DND-41 (cell line): Measurements from ENCODE around the gene ERVK3-1.
A peak's percentile ranks its signal among the peaks of the same experiment; 100 is the strongest.

Experiments
- CTCF ChIP-seq: IDR thresholded peaks from 2 replicates; pipeline ENCODE4 v1.5.1; 2012; ENCODE audit warnings: borderline replicate concordance, low read length, moderate library complexity, mild to moderate bottlenecking; ENCODE audit not compliant: poor library complexity, severe bottlenecking; ENCODE audit errors: extremely low read depth
- EZH2 ChIP-seq: IDR thresholded peaks from 3 replicates; pipeline ENCODE4 v1.6.1; 2012; ENCODE audit warnings: borderline replicate concordance, low read depth, mild to moderate bottlenecking, moderate library complexity, low read length, inconsistent platforms; ENCODE audit not compliant: severe bottlenecking

- TF ChIP-seq EZH2 (no peak), CTCF (peak; percentile 32)
Observed at GRCh38 chr19:58362272-58362994, 57.3 kb downstream of the ERVK3-1 start, which contains the start of gene ZNF497.
